ENCODE measurements around the gene THSD7B. TPM values are rescaled to one million over a fixed set of nuclear protein-coding genes. Genes with fewer than 3 reads are reported as not detected.
"Not testable (repeated sequence)": the region's sequence is repeated elsewhere in the genome, so short reads cannot be mapped to it uniquely, and the experiment has no call there.

Gene THSD7B
- not detected in 2 replicates for total RNA-seq

DNA sequence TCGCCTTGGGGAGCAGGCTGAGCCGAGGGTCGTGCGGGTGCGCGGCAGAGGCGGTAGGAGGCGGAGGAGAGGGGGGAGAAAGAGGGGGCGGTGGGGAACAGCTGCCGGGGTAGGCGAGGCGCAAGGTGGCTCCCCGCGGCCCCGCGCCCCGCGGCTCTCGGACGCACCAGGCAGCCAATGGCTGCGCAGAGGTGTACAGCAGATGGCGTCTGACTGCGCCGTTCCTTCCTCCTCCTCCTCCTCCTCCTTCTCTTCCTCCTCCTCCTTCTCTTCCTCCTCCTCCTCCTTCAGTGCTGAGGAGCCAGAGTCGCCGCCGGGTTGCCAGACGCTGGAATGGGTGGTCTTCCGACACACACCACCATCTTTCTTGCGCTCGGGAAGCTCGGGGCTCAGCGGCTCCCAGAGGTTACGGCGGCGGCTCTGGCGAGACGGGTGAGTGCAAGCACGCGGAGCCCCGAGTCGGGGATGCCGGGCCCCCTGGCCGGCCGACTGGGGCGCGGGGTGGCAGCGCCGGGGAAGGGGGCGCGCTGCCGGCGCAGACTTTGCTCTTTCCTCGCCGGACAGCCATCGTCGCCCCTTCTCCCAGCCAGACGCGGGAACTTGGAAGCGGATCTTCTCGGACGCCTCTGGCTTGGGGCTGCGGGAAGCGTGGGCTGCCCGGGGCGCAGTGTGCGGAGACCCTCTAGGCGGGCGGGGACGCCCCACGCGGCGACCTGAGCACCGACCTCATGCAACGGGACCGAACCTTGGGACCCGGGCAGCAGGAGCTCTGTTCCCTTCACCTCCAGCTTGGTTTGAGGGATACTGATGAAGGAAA lies at the start of gene THSD7B:
TSS of gene THSD7B (plus strand) at position 290 of the 817 bp plus-strand sequence. CDS start 116,634 bp downstream, outside the sequence.
- no peak for DNase-seq (ENCODE audit: low read depth in 2 of 2)

GRCh38 chr2:136718273-136718672 lies 47.1 kb upstream of the THSD7B start:
- DNase-seq (ENCODE audit: low read depth in 2 of 2): no peak

GRCh38 chr2:136727973-136728699 lies 37.2 kb upstream of the THSD7B start:
- no peak for DNase-seq (ENCODE audit: low read depth in 2 of 2)

DNA sequence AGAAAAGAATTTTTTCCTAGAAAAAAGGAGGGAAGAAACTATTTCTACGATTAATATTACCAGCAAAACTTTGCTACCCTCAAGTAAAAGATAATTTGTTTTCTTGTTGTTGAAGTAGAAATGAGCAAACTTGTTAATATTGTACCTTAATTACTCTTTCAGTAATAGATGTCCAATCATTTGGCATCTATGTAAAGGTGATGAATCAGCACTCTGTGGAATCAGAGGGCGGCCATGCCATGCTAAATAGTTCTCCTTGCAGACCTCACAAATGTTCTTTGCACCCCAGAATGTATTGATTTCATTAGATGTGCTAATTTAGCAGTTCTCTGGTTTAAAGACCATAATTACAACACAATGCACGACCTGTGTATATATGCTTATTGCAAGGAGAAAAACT lies 29.1 kb upstream of the THSD7B start:
- no peak for DNase-seq (ENCODE audit: low read depth in 2 of 2)

- no peak for DNase-seq (ENCODE audit: low read depth in 2 of 2)
Observed at GRCh38 chr2:136738044-136738443, 27.3 kb upstream of the THSD7B start.

DNA sequence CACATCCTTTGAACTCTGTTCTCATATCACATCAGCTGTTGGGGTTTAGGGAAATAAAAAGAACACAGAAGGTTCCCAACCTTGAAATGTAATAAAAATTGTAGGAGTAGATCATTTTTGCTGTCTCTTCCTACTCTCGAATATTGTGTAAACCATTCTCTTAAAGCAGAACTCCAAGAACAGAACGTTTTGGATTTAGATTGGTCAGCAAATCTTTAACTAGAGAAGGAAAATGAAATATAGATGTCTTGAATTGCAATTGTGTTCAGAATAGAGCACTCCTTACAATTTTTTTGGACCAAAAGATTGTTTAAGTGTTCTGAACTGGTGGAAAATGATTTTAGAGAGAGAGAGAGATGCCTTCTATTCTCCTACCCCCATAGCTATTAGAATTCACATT lies 23.9 kb upstream of the THSD7B start:
- no peak for DNase-seq (ENCODE audit: low read depth in 2 of 2)

DNA sequence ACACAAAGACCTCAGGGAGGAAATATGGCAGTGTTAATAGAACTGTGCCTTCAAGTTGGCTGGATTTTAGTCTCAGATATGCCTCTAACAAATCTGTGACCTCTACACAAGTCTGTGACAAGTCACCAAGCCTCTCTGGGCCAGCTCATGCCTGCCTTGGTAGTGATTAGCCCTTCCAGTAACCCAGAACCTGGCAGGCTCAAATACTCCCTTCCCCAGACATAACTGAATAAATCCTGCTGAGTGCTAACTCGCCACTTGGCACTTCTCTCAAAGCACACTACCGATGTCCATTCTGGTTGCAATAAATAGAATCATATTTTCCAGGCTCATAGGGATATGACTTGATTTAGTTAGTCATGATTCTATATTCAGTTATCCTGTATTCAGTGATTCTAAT lies 15.3 kb upstream of the THSD7B start:
- no peak for DNase-seq (ENCODE audit: low read depth in 2 of 2)

DNA sequence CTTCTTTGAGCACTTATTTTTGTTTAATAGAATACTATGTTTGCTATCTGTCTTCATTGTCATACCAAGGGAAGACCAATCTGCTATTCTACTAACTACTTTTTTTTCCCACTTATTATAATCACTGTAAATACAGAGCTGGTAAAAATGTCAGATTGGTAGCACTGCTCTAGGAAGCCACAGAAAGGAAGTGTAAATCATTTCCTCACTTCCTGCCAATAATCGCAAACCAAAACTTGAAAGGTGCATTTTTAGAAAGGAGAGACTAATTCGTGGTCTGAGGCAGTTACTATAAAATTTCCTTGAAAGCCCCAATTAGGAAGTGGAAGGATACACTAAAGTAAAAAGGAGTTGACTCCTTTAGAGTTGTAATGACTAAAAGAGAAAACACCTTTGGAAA lies 13.9 kb upstream of the THSD7B start:
- no peak for DNase-seq (ENCODE audit: low read depth in 2 of 2)

DNA sequence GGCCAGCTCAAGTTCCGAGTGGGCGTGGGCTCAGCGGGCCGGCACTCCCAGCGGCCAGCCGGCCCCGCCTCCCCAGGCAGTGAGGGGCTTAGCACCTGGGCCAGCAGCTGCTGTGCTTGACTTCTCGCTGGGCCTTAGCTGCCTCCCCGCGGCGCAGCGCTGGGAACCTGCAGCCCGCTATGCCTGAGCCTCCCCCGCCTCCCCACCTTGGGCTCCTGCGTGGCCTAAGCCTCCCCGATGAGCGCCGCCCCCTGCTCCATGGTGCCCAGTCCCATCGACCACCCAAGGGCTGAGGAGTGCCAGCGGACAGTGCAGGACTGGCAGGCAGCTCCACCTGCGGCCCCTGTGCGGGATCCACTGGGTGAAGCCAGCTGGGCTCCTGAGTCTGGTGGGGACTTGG lies 6.8 kb upstream of the THSD7B start:
- not testable (repeated sequence) for DNase-seq (ENCODE audit: low read depth in 2 of 2)

DNA sequence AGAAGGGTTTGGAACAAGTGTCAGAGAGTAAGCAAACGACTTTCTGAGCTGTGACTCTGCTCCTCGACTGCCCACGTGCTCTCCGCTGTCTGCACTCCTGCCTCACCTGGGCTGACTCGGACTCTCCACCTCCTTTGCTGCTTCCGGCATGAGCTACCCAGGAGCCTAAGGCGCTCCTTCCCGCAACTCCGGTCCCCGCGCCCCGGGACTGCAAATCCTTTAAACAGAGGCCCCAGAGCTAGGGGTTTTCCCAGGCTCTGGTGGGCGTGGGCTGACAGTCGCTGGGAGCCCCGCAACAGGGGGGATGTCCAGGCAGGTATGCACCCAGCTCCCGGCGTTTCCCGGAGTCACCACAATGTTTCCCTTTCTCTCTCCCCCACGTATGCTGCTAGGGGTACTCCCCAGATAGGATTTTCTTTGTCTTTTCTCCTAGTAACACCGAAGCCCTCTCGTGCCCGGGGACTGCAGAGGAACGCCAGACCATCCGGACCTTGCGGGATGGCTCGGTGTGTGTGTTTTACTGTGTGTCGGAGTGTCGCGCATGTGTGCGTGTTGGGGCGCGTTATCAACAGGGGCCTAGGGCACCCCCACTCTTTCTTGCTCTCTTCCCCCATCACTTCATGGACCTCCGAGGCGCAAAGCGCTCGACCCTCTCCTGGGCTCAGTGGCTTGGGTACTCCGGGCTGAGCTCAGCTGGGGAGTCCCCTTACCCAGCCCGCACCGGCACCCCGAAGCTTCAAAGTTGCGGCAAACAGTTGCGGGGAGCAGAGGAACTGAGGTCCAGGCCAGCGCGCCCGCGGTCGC lies 691 bp upstream of the THSD7B start:
- no peak for DNase-seq (ENCODE audit: low read depth in 2 of 2)

DNA sequence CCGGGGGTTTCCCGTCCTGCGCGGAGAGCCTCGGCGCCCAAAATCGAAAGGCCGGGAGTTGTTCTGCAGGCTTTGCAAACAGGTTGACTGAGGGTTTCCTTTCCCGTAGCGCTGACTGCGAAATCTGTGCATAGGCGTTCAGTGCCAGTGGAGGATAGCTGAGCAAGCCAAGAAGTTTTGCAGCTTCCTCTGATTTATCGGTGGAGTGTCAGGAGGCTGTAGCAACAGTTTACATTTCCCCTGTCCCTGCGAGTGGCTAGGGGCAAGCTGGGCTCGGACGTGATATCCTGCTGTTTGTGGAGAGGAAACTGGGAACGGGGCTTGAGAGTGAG lies 694 bp downstream of the THSD7B start:
- DNase-seq (ENCODE audit: low read depth in 2 of 2): no peak

DNA sequence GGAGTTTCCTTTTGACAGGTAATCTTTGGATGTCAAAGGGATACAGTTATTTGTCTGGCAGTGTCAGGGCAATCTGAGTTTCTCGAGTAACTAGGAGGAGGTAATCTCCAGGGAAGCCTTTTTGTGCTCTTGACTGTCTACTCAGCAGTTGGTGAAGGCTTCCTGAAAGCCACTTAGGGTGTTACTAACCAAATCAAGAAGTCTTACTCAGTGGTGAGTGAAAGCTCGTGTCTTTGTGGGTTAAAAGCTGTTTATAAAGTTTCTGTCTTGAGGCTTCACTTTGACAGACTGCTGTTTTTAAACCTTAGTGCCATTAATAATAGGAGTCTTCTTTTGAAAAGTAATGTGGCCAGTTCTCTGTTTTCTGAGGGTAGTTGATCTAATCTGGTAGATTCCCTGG lies 1.7 kb downstream of the THSD7B start:
- DNase-seq (ENCODE audit: low read depth in 2 of 2): no peak

- no peak for DNase-seq (ENCODE audit: low read depth in 2 of 2)
Observed at GRCh38 chr2:136769871-136770270, 4.5 kb downstream of the THSD7B start.

- no peak for DNase-seq (ENCODE audit: low read depth in 2 of 2)
Observed at GRCh38 chr2:136770384-136770783, 5.0 kb downstream of the THSD7B start.

GRCh38 chr2:136777391-136777790 lies 12.0 kb downstream of the THSD7B start:
- no peak for DNase-seq (ENCODE audit: low read depth in 2 of 2)

- no peak for DNase-seq (ENCODE audit: low read depth in 2 of 2)
Observed at GRCh38 chr2:136783856-136784255, 18.5 kb downstream of the THSD7B start.

- no peak for DNase-seq (ENCODE audit: low read depth in 2 of 2)
Observed at GRCh38 chr2:136785215-136785614, 19.9 kb downstream of the THSD7B start.

- DNase-seq (ENCODE audit: low read depth in 2 of 2): no peak
Observed at GRCh38 chr2:136787970-136788369, 22.6 kb downstream of the THSD7B start.

DNA sequence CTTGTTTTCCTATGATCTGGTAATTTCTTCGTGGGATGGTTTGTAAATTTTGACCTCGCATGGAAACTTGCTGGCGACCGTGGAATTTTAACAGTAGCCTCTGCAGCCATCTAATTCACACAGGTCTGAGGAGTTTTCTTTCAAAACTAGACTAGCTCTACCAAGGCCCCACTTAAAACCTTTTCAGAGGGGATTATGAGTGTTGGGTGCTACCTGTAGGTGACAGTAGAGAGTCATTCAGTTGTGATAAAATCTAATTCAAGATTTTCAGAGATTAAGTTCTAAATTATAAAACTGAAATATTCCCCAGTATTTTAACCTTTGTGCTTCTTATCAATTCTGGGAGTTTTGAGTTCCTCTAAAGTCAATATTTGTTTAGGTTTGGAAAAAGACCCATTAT lies 31.0 kb downstream of the THSD7B start:
- DNase-seq (ENCODE audit: low read depth in 2 of 2): no peak

GRCh38 chr2:136798766-136799165 lies 33.4 kb downstream of the THSD7B start:
- DNase-seq (ENCODE audit: low read depth in 2 of 2): no peak

GRCh38 chr2:136801661-136802060 lies 36.3 kb downstream of the THSD7B start:
- DNase-seq (ENCODE audit: low read depth in 2 of 2): no peak

DNA sequence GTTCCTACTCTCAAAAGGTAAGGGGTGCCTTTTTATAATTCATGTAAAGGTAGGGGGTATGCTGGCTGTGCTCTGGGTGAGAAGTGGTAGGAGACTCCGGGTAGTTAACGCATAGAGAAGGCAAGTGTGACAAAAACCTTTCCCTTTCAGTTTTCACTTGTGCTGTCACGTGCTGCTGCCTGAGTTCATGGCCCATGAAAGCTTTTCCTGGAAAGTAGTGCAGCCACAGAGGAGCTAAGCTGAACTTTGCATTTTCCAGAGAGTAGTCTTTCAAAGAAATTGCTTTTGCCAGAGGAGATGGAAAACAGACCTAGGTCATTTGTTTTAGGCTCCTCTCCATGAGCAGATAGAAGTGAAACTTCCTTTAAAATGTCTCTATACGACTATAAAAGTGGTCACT lies 44.7 kb downstream of the THSD7B start:
- DNase-seq (ENCODE audit: low read depth in 2 of 2): no peak

Measured in lung microvascular endothelial cell (primary cell).